Ureter (tissue), 1 donor: ENCODE data around the gene ZNF775. TPM values are rescaled to one million over a fixed set of nuclear protein-coding genes. Genes with fewer than 3 reads are reported as not detected.
A peak's percentile ranks its signal among the peaks of the same experiment; 100 is the strongest.

ENCODE experiments used
- DNase-seq: peaks from one replicate; pipeline ENCODE4 v3.0.0-alpha.2; 2020; ENCODE audit warnings: low spot score
- total RNA-seq: library from RNA; stranded (reverse); gene quantifications from one replicate; pipeline ENCODE4 v1.2.4, GENCODE V29; 2023
- donor health status: DM: yes; HTN: yes; CAD: no.

Gene ZNF775
- total RNA-seq, 1 donor from 2014 or later, result 3.6 TPM

DNA sequence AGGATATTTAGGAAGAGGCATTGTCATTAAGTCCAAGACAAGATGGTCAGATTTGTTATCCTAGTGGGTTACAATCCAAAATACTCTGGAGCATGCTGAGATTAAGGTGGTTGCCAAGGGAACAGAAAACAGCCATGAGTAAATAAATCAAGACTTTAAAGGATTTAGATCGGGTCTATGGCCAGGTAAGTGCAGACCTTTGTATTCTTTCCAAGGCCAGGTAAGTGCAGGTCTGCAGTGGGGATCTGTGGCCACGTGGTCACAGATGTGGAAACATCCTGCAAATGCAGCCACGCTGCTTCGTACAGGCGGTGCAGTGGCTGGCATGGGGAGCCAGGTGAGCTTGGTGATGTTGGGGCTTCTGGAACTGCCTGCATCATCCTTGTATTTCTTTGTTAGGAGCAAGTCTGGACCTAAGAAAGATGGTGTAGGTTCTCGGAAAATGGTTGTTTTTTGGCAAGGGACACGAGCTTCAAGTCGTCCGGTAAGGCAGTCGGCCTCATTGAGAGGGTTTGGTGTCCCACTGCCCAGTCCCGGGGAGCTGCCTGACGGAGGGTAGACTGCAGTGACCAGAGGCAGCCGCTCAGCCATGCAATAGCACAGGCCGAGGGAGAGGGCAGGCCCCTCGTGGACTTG, 21.8 kb downstream of the ZNF775 start:
- no peak for DNase-seq

DNA sequence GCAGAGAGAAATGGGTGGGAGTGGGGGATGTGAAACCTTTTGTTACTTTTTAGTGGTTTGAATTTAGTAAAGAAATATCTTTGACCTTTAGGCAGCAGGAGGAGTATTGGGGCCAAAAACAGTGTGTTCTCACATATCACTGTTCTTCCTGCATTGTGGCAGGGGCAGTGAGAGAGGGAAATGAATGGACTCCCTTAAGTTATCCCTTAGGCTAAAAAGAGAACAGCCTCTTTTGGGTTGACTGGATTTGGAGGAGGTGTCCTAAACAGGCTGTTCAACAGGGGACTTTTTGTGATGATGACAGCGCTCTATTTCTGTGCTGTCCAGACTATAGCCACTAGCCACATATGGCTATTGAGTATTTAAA, 22.3 kb downstream of the ZNF775 start:
- no peak for DNase-seq

DNA sequence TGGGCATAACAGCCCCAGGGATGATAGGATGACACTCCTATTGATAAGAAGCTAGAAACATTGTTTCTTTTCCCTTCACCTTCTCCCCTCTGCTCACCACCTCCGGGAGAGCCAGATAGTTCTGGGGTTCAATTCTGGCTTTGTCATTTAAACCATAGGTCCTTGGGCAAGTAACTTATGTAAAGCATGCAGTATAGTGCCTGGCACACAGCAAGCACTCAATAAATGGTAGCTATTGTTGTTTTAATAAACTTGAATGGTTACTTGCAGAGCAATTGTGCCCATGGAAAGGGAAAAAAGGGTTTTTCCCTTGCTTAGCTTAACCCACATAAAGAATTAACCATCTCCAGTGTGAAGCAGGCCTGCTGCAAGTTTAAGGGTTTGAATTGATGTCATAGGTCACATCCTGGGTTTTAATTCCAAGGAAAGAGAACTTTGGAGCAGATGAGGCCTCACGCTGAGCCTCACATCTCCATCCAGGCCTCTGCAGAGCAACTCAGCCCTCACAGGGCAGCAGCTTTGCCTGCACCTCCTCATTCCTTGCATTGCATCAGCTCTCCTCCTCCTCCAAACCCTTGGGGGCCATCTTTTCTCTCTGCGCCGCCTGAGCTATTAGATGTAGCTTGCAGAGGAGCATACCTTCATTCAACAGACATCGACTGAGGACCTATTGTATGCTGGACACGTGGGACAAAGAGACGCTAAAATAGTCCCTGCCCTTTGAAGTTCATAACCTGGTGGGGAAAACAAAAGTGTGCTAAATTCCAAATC, 22.9 kb downstream of the ZNF775 start:
- DNase-seq, result no peak

DNA sequence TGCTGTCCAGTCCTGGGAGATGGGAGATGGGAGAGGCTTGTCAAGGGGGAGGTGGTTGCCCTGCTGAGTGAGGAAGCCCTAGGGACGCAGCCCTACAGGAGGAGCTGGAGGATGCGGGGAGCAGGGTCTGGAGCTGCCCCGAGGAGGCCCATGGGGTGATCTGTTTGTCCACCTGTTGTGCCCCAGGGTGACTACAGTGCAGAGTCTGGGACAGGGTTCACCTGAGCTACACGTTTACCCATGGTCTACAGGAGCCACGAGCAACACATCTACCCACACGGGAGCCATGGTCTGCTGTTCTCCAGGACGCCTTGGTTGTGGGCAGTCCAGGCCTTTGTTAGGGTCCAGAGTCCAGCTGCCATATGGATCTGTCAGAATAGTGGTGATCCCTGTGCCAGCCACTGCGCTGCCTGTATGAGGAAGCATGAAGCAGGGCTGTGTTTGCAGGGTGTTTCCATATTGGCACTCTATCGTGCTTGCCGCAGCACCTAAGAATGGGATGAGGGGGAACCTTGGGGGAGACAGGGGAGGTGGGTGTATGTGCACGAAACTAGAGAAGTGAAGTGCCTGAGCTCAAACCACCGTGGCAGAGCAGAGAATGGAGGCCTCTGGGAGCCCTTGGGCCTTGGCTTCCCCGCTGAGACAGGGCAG, 23.7 kb downstream of the ZNF775 start:
- no peak for DNase-seq

DNA sequence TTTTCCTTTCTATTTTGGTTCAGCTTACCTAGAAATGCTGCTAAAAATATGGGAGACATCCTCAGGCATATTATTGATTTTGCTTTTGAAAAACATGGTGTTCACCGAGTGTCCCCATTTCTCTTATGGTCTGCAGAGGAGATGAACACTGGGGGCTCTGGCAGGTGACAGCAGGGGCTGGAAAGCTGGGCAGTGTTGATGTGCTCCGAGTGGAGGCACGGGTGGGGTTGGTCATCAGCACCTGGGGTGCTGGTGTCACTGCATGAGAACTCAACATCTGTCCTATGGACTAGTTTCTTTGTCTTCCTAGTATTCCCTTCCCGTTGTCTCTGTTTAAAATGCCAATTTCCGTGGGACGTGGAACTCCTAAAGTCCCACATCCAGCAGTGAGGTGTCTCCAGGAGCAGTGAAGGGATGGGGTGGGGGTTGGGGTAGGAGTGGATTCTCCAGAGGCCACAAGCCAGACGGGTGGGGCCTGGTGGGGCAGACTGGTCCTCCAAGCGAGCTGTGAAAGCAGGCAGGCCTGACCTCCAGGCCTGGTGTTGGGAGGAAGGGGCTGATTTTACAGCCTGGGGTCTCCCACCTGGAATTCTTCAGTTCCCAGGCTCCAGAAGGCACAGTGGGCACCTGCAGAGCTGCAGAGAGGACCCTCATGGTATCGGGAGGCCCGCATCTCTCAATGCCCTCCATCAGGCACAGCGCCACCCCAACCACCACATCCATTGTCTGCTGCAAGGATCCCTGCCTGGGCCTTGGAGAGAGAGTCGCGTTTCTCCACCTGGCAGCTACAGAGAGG, 24.4 kb downstream of the ZNF775 start:
- DNase-seq, result no peak

DNA sequence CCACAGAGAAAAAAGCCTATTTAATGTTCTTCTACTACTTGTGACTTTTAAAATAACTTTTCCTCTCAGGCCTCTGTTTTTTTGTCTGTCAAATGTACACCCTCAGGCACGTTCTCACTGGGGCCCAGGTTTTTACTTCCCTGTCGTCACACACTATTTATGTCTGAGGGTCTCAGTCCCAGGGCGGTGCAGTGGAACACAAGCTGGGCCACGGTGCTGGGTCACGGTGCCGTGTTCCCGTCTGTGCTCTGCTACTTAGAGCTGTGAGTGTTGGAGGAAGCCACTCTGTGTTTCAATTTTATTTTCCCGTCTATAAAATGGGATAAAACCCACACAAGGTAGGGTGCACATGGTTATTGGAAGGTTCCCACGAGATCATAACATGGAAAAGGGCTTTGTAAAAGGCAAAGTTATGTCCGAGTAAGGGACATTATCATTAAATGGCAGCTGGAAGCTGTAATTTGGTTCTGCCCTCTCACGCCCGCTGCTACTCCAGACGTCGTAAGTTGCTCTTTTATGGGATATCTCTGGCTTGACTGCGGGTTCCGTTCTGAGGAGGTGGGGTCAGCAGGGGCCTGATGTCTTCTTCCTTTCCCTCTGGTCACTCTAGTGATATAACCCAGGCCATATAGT, 25.2 kb downstream of the ZNF775 start:
- DNase-seq, result no peak

DNA sequence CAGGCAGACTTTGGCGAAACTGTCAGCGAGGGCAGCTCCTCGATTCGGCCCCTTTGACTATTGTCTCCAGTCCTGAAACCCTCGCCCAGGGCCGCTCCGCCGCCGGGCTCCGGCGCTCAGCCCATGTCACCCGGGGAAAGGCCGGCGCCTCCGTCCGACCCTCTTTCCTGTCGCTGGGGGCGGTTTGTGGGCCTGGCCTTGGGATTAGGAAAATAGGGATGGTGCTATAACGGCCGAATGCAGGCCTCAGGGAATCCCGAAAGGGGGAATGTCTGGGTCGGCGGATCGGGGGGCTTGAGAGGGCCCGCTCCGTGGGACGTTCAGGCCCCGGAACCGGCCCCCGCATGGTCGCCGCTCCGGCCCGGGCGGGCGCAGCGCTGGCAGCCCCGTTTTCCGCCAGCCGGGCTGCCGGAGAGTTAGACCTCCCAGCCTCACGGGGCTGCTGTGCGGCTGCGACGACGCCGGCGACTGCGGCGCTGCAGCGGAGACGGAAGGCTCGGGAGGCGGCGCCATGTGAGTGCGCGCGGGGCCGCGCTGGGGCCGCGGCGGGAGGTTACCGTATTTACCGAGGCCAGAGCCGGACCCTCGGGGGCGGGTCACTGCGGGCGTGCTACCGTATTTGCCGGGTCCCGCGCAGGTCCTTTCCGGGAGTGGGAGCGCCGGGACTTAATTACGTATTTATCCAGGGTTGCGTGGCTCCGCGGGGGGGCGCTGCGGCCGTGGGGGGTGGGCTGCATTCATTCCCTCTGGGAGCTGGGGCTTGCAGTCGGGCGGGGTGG, 25.9 kb downstream of the ZNF775 start:
- DNase-seq, result peak; percentile 89

DNA sequence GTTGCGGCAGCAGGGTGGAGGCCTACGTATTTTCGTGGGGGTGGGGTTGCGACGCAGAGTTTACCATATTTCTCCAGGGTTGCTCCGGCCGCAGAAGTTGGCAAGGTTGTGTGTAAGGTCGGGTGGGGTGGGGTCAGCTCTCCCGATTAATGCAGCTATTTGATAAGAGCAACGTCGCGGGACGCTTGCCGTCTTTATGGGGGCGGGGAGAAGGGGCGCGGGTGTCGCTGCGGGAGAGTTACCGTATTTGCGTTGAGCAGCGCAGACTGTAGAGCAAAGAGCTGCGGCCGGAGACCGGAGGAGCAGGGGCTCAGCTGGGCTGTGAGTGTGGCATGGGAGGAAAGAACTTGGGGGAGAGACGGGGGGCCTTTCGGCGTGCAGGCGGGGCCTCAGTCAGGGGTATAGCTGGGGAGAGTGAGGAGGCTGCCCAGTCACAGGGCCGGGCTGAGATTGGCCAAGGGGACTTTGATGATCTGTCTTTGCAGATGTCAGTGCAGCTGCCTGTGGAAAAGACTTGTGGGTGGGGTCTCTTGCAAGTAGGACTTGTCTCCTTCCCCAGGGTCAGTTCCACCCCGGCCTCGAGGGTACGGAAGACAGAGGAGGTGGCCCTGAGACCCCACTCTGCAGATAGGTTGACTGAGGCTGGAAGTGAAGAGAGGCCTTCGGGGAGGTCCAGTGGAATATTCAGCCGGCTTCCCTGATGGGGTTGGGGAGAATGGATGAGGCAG, 26.6 kb downstream of the ZNF775 start:
- DNase-seq, result no peak

DNA sequence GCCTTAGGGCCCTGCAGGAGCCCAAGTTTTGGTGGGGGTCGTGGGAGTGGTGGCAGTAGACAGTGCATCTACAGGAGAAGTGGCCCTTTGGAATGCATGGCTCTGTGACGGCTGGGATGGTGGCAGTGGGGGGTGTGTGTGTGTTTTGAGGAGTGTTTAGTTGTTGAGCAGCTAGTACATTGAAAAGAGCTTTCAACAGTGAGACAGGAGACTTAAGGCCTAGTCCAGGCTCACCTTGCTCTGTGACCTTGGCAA, 27.1 kb downstream of the ZNF775 start:
- DNase-seq, result no peak

DNA sequence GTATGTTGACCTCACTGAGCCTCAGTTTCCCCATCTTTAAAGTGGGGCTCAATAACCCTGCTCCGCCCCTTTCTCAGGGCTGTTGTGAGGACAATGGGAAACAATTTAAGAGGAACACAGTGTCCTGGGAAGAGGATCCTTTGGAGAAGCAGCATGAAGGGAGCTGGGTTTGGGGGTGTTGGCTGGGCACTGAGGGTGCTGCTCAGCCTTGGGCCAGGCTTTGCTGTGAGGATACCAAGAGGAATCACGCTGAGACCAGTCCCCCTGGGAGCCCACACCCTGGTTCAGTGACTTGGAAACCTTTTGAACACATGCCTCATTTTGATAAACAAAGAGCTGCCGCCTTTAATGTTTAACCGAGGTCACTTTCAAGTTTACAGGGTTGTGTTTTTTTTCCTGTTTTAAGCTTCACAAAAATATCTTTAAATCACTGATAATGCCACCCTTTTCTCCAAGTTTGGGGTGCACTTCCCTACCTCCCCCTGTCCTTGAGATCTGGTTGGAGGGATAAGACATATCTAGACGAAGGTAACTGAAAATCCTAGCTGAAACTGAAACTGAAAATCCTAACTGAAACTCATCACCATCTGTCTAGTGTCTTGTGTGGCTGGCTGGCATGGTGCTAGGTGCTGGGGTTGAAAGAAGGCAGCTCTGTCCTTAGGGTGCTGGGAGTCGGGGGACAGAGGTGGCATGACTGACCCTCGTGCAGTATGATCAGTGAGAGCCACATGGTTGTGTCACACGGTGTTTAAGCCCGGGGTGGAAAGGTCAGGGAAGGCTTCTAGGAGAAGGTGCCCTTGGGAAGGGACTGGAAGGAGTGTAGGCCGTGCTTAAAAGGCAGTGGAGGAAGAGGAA, 27.7 kb downstream of the ZNF775 start:
- DNase-seq, result no peak

DNA sequence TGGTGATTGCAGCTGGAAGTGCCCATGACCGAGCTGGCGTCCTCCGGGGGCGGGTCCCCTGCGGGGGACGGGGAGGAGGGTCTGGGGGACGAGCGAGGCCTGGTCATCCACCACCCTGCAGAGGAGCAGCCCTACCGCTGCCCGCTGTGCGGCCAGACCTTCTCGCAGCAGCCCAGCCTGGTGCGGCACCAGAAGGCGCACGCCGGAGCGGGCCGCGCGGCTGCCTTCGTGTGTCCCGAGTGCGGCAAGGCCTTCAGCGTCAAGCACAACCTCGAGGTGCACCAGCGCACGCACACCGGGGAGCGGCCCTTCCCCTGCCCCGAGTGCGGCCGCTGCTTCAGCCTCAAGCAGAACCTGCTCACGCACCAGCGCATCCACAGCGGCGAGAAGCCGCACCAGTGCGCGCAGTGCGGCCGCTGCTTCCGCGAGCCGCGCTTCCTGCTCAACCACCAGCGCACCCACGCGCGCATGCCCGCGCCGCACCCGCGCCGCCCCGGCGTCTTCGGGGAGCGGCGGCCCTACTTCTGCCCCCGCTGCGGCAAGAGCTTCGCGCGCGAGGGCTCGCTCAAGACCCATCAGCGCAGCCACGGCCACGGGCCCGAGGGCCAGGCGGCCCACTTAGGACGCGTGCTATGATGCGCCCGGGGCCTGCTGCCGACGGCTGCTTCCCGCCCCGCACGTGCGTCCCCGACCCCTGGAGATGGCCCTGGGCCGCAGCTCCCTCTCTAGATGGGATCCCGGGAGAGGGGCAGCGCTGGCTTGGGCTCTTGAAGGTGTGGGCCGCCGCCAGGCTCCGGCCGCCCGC, 28.7 kb downstream of the ZNF775 start:
- no peak for DNase-seq

DNA sequence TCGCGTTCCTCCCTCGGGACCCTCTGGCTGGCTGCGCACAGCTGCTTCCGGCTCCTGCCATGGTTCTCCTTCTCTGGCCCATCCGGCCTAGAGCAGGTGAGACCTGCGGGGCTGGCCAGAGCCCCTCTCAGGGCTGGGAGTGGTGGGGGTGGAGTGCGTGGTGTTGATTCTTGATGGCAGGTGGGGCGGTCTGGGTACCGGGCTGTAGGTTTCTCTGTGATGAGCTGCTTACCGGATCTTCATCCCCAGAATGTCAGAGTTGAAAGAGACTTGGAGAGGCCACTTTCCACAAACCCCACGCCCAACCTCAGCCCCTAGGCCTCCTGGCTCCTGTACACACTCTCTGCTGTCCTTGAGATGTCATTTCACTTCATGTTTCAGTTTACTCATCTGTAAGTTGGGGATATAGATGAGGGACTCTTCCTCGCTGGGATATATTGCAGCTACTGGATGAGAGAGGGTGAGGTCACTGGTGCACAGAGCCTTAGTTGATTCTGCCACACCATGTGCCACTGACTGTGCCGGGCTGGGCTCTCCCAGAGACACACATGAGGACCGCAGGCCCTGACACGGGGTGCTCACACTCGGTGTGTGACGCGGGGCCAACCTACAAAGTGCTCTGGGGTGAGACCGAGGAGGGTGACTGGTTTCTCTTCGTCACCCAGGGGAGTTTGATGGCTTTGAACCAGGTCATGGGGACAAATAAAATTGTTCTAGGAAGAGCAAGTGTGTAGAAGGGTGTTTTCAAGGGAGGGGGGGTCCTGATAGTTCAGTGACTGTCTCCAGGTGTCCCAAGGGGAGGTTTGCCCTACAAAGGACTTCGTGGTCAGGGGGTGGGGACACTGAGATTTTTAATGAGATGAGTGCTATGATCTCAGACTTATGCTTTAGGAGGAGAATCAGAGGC, 29.5 kb downstream of the ZNF775 start:
- DNase-seq, result no peak

DNA sequence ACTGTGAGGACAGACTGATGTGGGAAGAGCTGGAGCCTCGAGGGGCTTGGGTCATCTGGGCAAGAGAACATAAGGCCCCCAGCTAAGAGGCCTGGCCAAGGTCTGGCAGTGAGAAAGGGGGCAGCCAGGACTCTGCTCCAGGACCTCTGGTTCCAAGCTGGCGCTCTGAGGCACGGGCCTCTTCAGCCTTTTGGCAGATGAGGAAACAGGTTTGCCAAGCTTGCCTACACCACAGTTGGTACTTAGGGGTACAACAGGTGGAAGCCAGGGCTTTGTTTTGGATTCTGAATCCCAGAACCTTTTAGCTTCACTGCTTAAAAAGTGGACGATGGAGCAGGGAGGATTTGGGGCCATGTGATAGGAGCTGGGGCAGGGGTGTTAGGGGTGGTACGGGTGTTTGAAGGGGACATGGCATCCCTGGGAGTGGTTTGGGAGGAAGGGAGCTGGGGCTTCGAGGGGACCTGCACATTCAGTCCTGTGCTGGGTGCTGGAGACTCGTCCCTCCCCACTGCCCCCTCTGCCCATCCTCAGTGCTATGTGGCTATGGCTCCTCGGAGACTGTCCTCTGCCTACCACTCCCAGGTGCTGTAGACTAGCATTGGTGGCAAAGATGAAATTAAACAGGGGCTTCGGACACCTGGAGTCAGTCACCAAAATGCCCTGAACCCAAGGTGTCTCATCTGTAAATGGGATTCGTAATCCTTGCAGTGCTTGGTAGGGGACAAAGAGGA, 30.3 kb downstream of the ZNF775 start:
- DNase-seq, result no peak

DNA sequence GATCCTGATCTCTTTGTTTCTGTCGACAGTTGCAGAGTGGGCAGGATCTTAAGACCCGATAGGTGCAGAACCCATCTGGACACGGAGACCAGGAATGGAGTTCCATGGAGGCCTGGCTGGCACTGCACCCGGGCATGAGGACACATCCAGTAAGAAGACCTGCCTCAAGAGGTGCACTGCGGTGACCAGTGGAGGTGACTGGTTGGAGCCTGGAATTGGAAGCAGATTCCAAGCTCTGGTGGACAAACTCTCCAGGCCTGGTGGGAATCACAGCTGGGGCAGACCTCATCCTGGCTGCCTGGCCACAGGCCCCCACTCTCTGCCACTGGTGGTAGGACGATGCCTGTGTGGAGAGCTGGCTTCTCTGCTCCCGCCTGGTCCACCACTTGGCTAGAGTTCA, 31.0 kb downstream of the ZNF775 start:
- DNase-seq, result no peak

DNA sequence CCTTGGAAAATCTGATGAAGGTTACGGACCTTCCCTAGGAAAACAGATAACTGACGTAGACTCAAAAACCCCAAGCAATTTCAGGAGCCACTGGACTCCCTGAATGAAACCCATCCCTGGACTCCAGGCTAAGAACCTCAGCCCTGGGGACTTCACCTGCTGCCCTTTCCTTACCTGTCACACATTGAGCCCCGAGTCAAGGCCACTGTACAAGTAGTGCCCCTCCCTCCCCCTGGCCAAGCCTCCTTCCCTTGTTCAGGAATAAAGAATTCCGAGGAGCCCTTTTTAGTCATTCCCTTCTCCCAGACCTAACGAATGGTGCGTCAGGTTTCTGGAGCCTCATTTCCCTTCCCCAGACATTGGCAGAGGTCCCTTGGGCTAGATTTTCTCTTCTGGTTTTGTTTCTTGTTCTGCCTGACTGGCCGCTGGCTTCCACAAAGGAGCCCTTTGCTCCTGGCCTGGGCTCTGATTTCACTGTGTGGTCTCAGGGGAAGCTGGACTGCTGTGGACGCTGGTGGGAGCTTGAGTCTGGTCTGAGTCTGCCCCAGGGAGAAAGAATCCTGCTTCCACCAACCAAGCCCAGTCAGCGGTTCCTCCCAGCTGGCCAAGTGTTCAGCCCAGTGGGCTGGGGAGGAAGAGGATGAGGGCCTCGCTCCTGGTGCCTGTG, 31.7 kb downstream of the ZNF775 start:
- DNase-seq, result no peak

DNA sequence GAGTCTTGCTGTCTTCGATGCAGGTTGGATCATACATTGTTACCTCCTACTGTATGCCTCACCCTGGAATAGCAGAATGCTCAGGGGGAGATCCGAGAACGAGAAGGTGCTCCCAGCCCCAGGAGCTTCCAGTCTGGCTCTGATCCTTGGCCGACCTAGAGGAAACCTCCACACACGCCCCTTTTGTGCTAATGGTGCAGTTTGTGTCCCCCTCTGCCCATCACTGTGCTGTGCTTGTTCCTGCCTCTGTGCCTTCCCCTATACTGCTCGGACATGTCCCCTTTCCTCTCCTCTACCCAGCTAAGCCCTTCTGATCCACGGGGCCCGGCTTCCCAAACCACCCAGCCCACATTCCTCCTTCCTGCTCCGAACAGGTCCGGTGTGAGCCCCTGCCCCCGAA, 32.5 kb downstream of the ZNF775 start:
- no peak for DNase-seq

DNA sequence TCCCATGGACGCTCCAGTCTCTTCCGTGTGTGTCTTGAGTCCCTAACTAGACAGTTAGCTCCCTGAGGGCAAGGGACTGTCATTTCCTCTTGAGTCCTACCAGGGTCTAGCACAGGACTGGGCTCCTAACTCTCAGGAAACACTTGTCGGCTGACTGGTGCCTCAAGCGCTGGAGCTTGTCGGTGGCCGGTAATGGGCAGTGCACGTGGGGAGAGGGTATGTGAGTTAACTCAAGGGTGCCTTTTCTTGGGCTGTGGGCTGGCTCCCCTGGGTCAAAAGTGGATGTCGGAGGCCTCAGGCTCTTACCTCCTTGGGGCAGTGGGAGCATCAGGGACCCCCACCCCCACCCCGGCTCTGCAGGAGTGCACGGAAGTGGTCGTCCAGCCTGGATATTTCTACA, 32.9 kb downstream of the ZNF775 start:
- no peak for DNase-seq
